HepG2 (cell line): ENCODE data around the gene OSBPL9. TPM values are rescaled to one million over a fixed set of nuclear protein-coding genes. Genes with fewer than 3 reads are reported as not detected.

Experiments used
- ATAC-seq: fragments of 200-7000 bp; cut with Tn5 transposase; 3 replicates; pipeline ENCODE4 v1.9.1; 2020; ENCODE audit warnings: mild to moderate bottlenecking, moderate library complexity
- BruUV-seq: library from RNA; stranded (reverse); fragments of 400-500 nt; replicated peaks from 2 replicates; lab custom pipeline; 2021; lab: Mats Ljungman, UMichigan
- CTCF ChIA-PET: fragments of 300-600 bp; formaldehyde crosslinking; extraction: SDS; loops from one replicate; lab custom pipeline; 2021; ENCODE audit warnings: low total read pairs, inconsistent platforms, low intra/inter-chr PET ratio; lab: Yijun Ruan, JAX
- POLR2A ChIA-PET: fragments of 350-600 bp; sonication (Branson Sonifier 250); formaldehyde crosslinking; loops from one replicate; lab custom pipeline; 2020; ENCODE audit warnings: antibody characterized with exemption, inconsistent platforms; lab: Yijun Ruan, JAX
- DNase-seq: peaks from one replicate; pipeline ENCODE4 v3.0.0-alpha.2; 2015; ENCODE audit warnings: low spot score
- FAIRE-seq: peaks from 3 replicates; lab custom pipeline; 2011; peaks lifted over from hg19 to GRCh38; lab: Jason Lieb, UNC
- H2AFZ ChIP-seq: one replicate; pipeline ENCODE4 v1.6.1; 2011; ENCODE audit warnings: low read length, inconsistent platforms
- H3K27ac ChIP-seq: fragments of 300-600 bp; 3 replicates; pipeline ENCODE4 v1.8.0; 2011; ENCODE audit warnings: mixed run types, mild to moderate bottlenecking, mixed read lengths, low read length, inconsistent platforms; ENCODE audit not compliant: insufficient read depth; ENCODE audit errors: extremely low read length
- H3K27me3 ChIP-seq, 2 experiments: fragments of 200-600 bp in 1 of 2; 2 replicates in 1 of 2; 3 replicates in 1 of 2; pipeline versions ENCODE4 v1.6.0 to v1.8.0; 2011; ENCODE audit warnings: low read length in 2 of 2, mild to moderate bottlenecking in 2 of 2, moderate library complexity in 2 of 2, inconsistent platforms in 1 of 2; ENCODE audit not compliant: insufficient read depth in 2 of 2, control insufficient read depth in 1 of 2
- H3K36me3 ChIP-seq, 2 experiments: fragments of 200-600 bp in 1 of 2; replicated peaks in 1 of 2; 2 replicates in 1 of 2; 3 replicates in 1 of 2; pipeline versions ENCODE4 v1.5.1 to v1.8.0; 2011; ENCODE audit warnings: low read length in 2 of 2, inconsistent platforms in 1 of 2; ENCODE audit not compliant: insufficient read depth in 2 of 2, control insufficient read depth in 1 of 2
- H3K4me1 ChIP-seq: 2 replicates; pipeline ENCODE4 v1.5.1; 2012; ENCODE audit warnings: low read length, inconsistent platforms; ENCODE audit not compliant: insufficient read depth
- H3K4me2 ChIP-seq: 2 replicates; pipeline ENCODE4 v1.6.0; 2011; ENCODE audit warnings: low read depth, low read length, inconsistent platforms
- H3K4me3 ChIP-seq, 3 experiments: fragments of 200-600 bp in 1 of 3; sonication (generic), shearing (Covaris generic) in 1 of 3; replicated peaks in 1 of 3; 2 replicates each; pipeline ENCODE4 v1.5.1; 2011 to 2016; ENCODE audit warnings: low read length in 3 of 3, inconsistent platforms in 2 of 3, low read depth in 2 of 3, mild to moderate bottlenecking in 2 of 3, control low read depth in 1 of 3, mixed read lengths in 1 of 3; ENCODE audit not compliant: insufficient read depth in 1 of 3
- H3K79me2 ChIP-seq: one replicate; pipeline ENCODE4 v1.6.1; 2011; ENCODE audit warnings: low read length, inconsistent platforms; ENCODE audit not compliant: insufficient read depth
- H3K9ac ChIP-seq: 2 replicates; pipeline ENCODE4 v1.6.0; 2011; ENCODE audit warnings: mild to moderate bottlenecking, low read depth, low read length, inconsistent platforms; ENCODE audit not compliant: insufficient read depth
- H3K9me3 ChIP-seq: 2 replicates; pipeline ENCODE4 v1.5.1; 2012; ENCODE audit warnings: mild to moderate bottlenecking, low read length
- H4K20me1 ChIP-seq: 2 replicates; pipeline ENCODE4 v1.6.0; 2011; ENCODE audit warnings: inconsistent platforms, mild to moderate bottlenecking, low read length, moderate library complexity; ENCODE audit not compliant: insufficient read depth
- ATF7 ChIP-seq, 2 experiments: fragments of 450-650 bp in 1 of 2; sonication (generic) in 1 of 2; formaldehyde crosslinking in 1 of 2; IDR thresholded peaks; 2 replicates each; pipeline versions ENCODE4 v1.4.0 to v1.6.1; 2016 to 2020; ENCODE audit warnings: antibody characterized with exemption in 1 of 2, mild to moderate bottlenecking in 1 of 2, missing genetic modification reagents in 1 of 2
- KDM1A ChIP-seq: IDR thresholded peaks from 2 replicates; pipeline ENCODE4 v1.6.1; 2016; ENCODE audit warnings: missing compliant biosample characterization
- KDM2A ChIP-seq: sonication (generic); formaldehyde crosslinking; IDR thresholded peaks from 2 replicates; pipeline ENCODE4 v1.4.0; 2020; ENCODE audit warnings: low read depth, missing genetic modification reagents, borderline replicate concordance
- RBM22 ChIP-seq: fragments of 200-400 bp; formaldehyde crosslinking; optimal IDR thresholded peaks from 2 replicates; pipeline ENCODE3; 2017; ENCODE audit warnings: mild to moderate bottlenecking, low read length, moderate library complexity
- REL ChIP-seq: sonication (generic); formaldehyde crosslinking; conservative IDR thresholded peaks from 2 replicates; pipeline ENCODE4 v1.8.0; 2022; ENCODE audit warnings: mild to moderate bottlenecking, missing genetic modification reagents, moderate library complexity
- ZMYM4 ChIP-seq: sonication (generic); formaldehyde crosslinking; IDR thresholded peaks from 2 replicates; pipeline ENCODE4 v1.8.1; 2023; ENCODE audit warnings: mild to moderate bottlenecking, missing genetic modification reagents
- ZNF121 ChIP-seq: sonication (generic); formaldehyde crosslinking; IDR thresholded peaks from 2 replicates; pipeline ENCODE4 v1.5.0; 2020; ENCODE audit warnings: mild to moderate bottlenecking, missing genetic modification reagents
- ZNF343 ChIP-seq: sonication (generic); formaldehyde crosslinking; IDR thresholded peaks from 2 replicates; pipeline ENCODE4 v1.4.0; 2020; ENCODE audit warnings: mild to moderate bottlenecking, missing genetic modification reagents
- ZNF530 ChIP-seq: sonication (generic); formaldehyde crosslinking; IDR thresholded peaks from 2 replicates; pipeline ENCODE4 v1.5.0; 2020; ENCODE audit warnings: low read depth, mild to moderate bottlenecking, missing genetic modification reagents
- ZNF660 ChIP-seq: sonication (generic); formaldehyde crosslinking; IDR thresholded peaks from 2 replicates; pipeline ENCODE4 v1.5.1; 2020; ENCODE audit warnings: mild to moderate bottlenecking, low read depth, missing genetic modification reagents, borderline replicate concordance
- ZNF788 ChIP-seq: sonication (generic); formaldehyde crosslinking; IDR thresholded peaks from 2 replicates; pipeline ENCODE4 v1.5.0; 2020; ENCODE audit warnings: mild to moderate bottlenecking, missing genetic modification reagents, borderline replicate concordance
- ZSCAN29 ChIP-seq: sonication (generic); formaldehyde crosslinking; conservative IDR thresholded peaks from 2 replicates; pipeline ENCODE4 v1.4.0; 2020; ENCODE audit warnings: mild to moderate bottlenecking, missing genetic modification reagents
- WGBS: methylation state at CpG from one replicate; pipeline ENCODE4 v1.1.6; 2017; ENCODE audit warnings: low lambda C conversion rate; 5-methylcytosine and 5-hydroxymethylcytosine counted together
- in situ Hi-C: cut with HindIII; loops from 2 replicates; pipeline ENCODE4 v1.10.0; 2017; ENCODE audit warnings: low pct_unique_long_range_greater_than_20kb; ENCODE audit not compliant: extremely low pct_ligation_motif_present
- intact Hi-C: fragments of 100-400 bp; cut with micrococcal nuclease; formaldehyde crosslinking; loops from one replicate; pipeline ENCODE4 v1.10.0; 2022; ENCODE audit not compliant: unreplicated experiment
- polyA plus RNA-seq, 8 experiments: library from polyadenylated mRNA; depleted of rRNA in 3 of 8; stranded (reverse) in 7 of 8; unstranded in 1 of 8; fragments of >200 nt; fragmentation: Illumina TruSeq in 4 of 8; extraction: Trizol in 4 of 8; gene quantifications; 2 replicates each; pipeline versions ENCODE4 v1.2.1 to v1.2.3, GENCODE V29; 2011 to 2016; ENCODE audit warnings: low read depth in 4 of 8, missing spikeins in 1 of 8, mixed read lengths in 1 of 8; ENCODE audit not compliant: insufficient read depth in 1 of 8
- total RNA-seq, 5 experiments: library from RNA; depleted of rRNA; stranded (reverse); fragments of >200 nt; fragmentation: Illumina TruSeq; extraction: Trizol; gene quantifications; 2 replicates each; pipeline ENCODE4 v1.2.3, GENCODE V29; 2016; ENCODE audit warnings: low read depth in 1 of 5
- TF ChIP-seq, protein P1 (sequence below): sonication (generic); formaldehyde crosslinking; IDR thresholded peaks from 2 replicates; pipeline ENCODE4 v1.4.0; 2020; ENCODE audit warnings: missing genetic modification reagents
- TF ChIP-seq, protein P2 (sequence below): sonication (generic); formaldehyde crosslinking; IDR thresholded peaks from 2 replicates; pipeline ENCODE4 v1.9.0; 2021; ENCODE audit warnings: mild to moderate bottlenecking, missing genetic modification reagents
- TF ChIP-seq, protein P3 (sequence below): sonication (generic); formaldehyde crosslinking; IDR thresholded peaks from 2 replicates; pipeline ENCODE4 v1.9.0; 2021; ENCODE audit warnings: missing genetic modification reagents, borderline replicate concordance

The OSBPL9 gene
- total and polyA plus RNA-seq, 2 of the 13 experiments (the other 11 are each of a cell fraction or from before 2014, with no cell fraction given) = 83.6 to 142 TPM

DNA sequence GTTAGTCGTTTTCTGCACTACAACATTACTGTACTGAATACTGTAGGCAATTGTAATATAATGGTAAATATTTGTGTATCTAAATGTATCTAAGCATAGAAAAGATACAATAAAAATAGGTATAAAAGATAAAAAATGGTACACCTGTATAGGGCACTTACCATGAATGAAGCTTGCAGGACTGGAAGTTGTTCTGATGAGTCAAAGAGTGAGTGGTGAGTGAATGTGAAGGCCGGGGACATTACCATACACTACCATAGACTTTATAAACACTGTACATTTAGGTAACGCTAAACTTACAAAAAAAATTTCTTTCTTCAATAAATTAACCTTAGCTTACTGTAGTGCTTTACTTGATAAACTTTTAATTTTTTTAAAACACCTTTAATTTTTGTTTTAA is 13.5 kb downstream of the OSBPL9 start:
- in situ Hi-C loops = no loop called here
- Histone ChIP-seq H3K36me3 (no peaks in the 10 kb centered on the region), H3K4me1 (peaks cover 9% of the 10 kb centered on the region), H2AFZ (no peak overlapping the region), H3K27me3 (no peaks in the 10 kb centered on the region), H3K9ac (no peak overlapping the region), H3K4me2 (no peak overlapping the region), H3K27ac (no peak overlapping the region), H3K79me2 (peaks cover 38% of the 10 kb centered on the region), H3K9me3 (no peaks in the 10 kb centered on the region), H3K4me3 (no peak overlapping the region), H4K20me1 (no peaks in the 10 kb centered on the region)
- 98% methylated on average over 3 of the region's 3 CpGs for WGBS
- intact Hi-C loops = no loop called here
- BruUV-seq = no TSS peak
- DNase-seq (no peak), FAIRE-seq (no peak), ATAC-seq (no peak)
- ChIA-PET CTCF (no interaction called here), POLR2A (no interaction called here)
- TF ChIP-seq RBM22 = no peak
- TF ChIP-seq, protein P1, sequence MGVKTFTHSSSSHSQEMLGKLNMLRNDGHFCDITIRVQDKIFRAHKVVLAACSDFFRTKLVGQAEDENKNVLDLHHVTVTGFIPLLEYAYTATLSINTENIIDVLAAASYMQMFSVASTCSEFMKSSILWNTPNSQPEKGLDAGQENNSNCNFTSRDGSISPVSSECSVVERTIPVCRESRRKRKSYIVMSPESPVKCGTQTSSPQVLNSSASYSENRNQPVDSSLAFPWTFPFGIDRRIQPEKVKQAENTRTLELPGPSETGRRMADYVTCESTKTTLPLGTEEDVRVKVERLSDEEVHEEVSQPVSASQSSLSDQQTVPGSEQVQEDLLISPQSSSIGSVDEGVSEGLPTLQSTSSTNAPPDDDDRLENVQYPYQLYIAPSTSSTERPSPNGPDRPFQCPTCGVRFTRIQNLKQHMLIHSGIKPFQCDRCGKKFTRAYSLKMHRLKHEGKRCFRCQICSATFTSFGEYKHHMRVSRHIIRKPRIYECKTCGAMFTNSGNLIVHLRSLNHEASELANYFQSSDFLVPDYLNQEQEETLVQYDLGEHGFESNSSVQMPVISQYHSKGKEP (CRISPR knock-in tag) = no peak
- no peak for TF ChIP-seq ZNF121
- TF ChIP-seq ZMYM4 (CRISPR knock-in tag) = no peak
- no peak for TF ChIP-seq ZSCAN29 (CRISPR knock-in tag)
- no peak for TF ChIP-seq ZNF788 (CRISPR knock-in tag)
- no peak for TF ChIP-seq ZNF530
- TF ChIP-seq KDM2A (CRISPR knock-in tag) = no peak
- TF ChIP-seq REL (CRISPR knock-in tag) = no peak
- no peak for TF ChIP-seq ZNF660 (CRISPR knock-in tag)
- no peak for TF ChIP-seq ZNF343
- TF ChIP-seq, protein P2, sequence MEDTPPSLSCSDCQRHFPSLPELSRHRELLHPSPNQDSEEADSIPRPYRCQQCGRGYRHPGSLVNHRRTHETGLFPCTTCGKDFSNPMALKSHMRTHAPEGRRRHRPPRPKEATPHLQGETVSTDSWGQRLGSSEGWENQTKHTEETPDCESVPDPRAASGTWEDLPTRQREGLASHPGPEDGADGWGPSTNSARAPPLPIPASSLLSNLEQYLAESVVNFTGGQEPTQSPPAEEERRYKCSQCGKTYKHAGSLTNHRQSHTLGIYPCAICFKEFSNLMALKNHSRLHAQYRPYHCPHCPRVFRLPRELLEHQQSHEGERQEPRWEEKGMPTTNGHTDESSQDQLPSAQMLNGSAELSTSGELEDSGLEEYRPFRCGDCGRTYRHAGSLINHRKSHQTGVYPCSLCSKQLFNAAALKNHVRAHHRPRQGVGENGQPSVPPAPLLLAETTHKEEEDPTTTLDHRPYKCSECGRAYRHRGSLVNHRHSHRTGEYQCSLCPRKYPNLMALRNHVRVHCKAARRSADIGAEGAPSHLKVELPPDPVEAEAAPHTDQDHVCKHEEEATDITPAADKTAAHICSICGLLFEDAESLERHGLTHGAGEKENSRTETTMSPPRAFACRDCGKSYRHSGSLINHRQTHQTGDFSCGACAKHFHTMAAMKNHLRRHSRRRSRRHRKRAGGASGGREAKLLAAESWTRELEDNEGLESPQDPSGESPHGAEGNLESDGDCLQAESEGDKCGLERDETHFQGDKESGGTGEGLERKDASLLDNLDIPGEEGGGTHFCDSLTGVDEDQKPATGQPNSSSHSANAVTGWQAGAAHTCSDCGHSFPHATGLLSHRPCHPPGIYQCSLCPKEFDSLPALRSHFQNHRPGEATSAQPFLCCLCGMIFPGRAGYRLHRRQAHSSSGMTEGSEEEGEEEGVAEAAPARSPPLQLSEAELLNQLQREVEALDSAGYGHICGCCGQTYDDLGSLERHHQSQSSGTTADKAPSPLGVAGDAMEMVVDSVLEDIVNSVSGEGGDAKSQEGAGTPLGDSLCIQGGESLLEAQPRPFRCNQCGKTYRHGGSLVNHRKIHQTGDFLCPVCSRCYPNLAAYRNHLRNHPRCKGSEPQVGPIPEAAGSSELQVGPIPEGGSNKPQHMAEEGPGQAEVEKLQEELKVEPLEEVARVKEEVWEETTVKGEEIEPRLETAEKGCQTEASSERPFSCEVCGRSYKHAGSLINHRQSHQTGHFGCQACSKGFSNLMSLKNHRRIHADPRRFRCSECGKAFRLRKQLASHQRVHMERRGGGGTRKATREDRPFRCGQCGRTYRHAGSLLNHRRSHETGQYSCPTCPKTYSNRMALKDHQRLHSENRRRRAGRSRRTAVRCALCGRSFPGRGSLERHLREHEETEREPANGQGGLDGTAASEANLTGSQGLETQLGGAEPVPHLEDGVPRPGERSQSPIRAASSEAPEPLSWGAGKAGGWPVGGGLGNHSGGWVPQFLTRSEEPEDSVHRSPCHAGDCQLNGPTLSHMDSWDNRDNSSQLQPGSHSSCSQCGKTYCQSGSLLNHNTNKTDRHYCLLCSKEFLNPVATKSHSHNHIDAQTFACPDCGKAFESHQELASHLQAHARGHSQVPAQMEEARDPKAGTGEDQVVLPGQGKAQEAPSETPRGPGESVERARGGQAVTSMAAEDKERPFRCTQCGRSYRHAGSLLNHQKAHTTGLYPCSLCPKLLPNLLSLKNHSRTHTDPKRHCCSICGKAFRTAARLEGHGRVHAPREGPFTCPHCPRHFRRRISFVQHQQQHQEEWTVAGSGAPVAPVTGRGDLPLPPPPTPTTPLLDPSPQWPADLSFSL = no peak
- TF ChIP-seq, protein P3, sequence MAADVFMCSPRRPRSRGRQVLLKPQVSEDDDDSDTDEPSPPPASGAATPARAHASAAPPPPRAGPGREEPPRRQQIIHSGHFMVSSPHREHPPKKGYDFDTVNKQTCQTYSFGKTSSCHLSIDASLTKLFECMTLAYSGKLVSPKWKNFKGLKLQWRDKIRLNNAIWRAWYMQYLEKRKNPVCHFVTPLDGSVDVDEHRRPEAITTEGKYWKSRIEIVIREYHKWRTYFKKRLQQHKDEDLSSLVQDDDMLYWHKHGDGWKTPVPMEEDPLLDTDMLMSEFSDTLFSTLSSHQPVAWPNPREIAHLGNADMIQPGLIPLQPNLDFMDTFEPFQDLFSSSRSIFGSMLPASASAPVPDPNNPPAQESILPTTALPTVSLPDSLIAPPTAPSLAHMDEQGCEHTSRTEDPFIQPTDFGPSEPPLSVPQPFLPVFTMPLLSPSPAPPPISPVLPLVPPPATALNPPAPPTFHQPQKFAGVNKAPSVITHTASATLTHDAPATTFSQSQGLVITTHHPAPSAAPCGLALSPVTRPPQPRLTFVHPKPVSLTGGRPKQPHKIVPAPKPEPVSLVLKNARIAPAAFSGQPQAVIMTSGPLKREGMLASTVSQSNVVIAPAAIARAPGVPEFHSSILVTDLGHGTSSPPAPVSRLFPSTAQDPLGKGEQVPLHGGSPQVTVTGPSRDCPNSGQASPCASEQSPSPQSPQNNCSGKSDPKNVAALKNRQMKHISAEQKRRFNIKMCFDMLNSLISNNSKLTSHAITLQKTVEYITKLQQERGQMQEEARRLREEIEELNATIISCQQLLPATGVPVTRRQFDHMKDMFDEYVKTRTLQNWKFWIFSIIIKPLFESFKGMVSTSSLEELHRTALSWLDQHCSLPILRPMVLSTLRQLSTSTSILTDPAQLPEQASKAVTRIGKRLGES (CRISPR knock-in tag) = no peak
- no peak for TF ChIP-seq ATF7 (IDR thresholded peaks at IDR 0.05)
- TF ChIP-seq ATF7 (CRISPR knock-in tag; IDR thresholded peaks at IDR 0.05) = no peak
- TF ChIP-seq KDM1A = no peak
